Peyer's patch (tissue), 4 donors: Measurements from ENCODE around the gene AP1M1.

ENCODE experiments used
- POLR2A ChIP-seq, 2 donors: fragments of 450-650 bp; IDR thresholded peaks; one replicate each; pipeline ENCODE4 v1.5.1; 2017; ENCODE audit warnings: antibody characterized with exemption in 2 of 2, mild to moderate bottlenecking in 2 of 2, moderate library complexity in 2 of 2
- TF ChIP-seq, protein P1 (sequence below), 6 experiments: fragments of 450-650 bp in 4 of 6; fragments of 200-600 bp in 2 of 6; sonication (generic) in 1 of 6; IDR thresholded peaks; one replicate each; pipeline ENCODE4 v1.5.1; 2017 to 2019; ENCODE audit warnings: antibody characterized with exemption in 6 of 6, mild to moderate bottlenecking in 3 of 6, moderate library complexity in 1 of 6

DNA sequence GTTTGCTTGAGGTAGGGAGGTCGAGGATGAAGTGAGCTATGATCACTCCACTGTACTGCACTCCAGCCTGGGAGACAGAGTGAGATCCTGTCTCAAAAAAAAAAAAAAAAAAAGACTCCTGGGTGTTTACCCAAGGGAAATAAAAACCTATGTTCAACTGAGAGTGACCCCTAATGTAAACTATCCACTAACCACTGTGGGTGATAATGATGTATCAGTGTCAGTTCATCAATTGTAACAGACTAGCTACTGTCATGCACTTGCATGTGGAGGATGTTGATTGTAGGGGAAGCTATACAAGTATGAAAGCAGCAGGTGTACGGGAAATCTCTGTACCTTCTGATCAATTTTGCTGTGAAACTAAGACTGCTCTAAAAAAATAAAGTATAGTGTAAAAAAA is 21.8 kb upstream of the AP1M1 start:
- TF ChIP-seq, protein P1, sequence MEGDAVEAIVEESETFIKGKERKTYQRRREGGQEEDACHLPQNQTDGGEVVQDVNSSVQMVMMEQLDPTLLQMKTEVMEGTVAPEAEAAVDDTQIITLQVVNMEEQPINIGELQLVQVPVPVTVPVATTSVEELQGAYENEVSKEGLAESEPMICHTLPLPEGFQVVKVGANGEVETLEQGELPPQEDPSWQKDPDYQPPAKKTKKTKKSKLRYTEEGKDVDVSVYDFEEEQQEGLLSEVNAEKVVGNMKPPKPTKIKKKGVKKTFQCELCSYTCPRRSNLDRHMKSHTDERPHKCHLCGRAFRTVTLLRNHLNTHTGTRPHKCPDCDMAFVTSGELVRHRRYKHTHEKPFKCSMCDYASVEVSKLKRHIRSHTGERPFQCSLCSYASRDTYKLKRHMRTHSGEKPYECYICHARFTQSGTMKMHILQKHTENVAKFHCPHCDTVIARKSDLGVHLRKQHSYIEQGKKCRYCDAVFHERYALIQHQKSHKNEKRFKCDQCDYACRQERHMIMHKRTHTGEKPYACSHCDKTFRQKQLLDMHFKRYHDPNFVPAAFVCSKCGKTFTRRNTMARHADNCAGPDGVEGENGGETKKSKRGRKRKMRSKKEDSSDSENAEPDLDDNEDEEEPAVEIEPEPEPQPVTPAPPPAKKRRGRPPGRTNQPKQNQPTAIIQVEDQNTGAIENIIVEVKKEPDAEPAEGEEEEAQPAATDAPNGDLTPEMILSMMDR (IDR thresholded peaks at IDR 0.05): no peak
- TF ChIP-seq POLR2A (IDR thresholded peaks at IDR 0.05): no peak
